GM18502 (cell line): ENCODE measurements around the gene PGP.
"Not testable (repeated sequence)": the region's sequence is repeated elsewhere in the genome, so short reads cannot be mapped to it uniquely, and the experiment has no call there.

Experiments
- ATAC-seq: cut with Tn5 transposase; IDR thresholded peaks from one replicate; pipeline ENCODE4 v1.9.1; 2021; ENCODE audit warnings: mild to moderate bottlenecking; ENCODE audit not compliant: unreplicated experiment, poor library complexity

The PGP gene

GRCh38 chr16:2204416-2205103 lies 10.1 kb downstream of the PGP start:
- ATAC-seq, result no peak

GRCh38 chr16:2203119-2203688 lies 11.4 kb downstream of the PGP start:
- not testable (repeated sequence) for ATAC-seq

- ATAC-seq, result no peak
Observed at GRCh38 chr16:2200313-2200712, 14.3 kb downstream of the PGP start.

- no peak for ATAC-seq
Observed at GRCh38 chr16:2199621-2200139, 15.0 kb downstream of the PGP start.

GRCh38 chr16:2199095-2199494 lies 15.5 kb downstream of the PGP start:
- ATAC-seq, result no peak

- no peak for ATAC-seq
Observed at GRCh38 chr16:2198283-2198682, 16.4 kb downstream of the PGP start.

- no peak for ATAC-seq
Observed at GRCh38 chr16:2197765-2198164, 16.9 kb downstream of the PGP start.

- ATAC-seq, result no peak
Observed at GRCh38 chr16:2196981-2197511, 17.6 kb downstream of the PGP start.

- ATAC-seq, result no peak
Observed at GRCh38 chr16:2196162-2196980, 18.3 kb downstream of the PGP start, which contains the start of gene CASKIN1. CASKIN1 (minus strand) TSS chr16:2196605; CDS start chr16:2196432, 173 bp downstream.

- ATAC-seq, result no peak
Observed at GRCh38 chr16:2195322-2196161, 19.1 kb downstream of the PGP start.

- no peak for ATAC-seq
Observed at GRCh38 chr16:2194852-2195321, 19.8 kb downstream of the PGP start.

- ATAC-seq, result no peak
Observed at GRCh38 chr16:2194166-2194834, 20.3 kb downstream of the PGP start.

GRCh38 chr16:2191446-2191706 lies 23.3 kb downstream of the PGP start:
- ATAC-seq, result no peak

GRCh38 chr16:2190659-2191445 lies 23.8 kb downstream of the PGP start:
- ATAC-seq, result no peak

GRCh38 chr16:2190002-2190658 lies 24.5 kb downstream of the PGP start:
- ATAC-seq, result no peak

- ATAC-seq, result no peak
Observed at GRCh38 chr16:2189252-2189893, 25.3 kb downstream of the PGP start.

GRCh38 chr16:2188395-2188794 lies 26.2 kb downstream of the PGP start:
- no peak for ATAC-seq

- no peak for ATAC-seq
Observed at GRCh38 chr16:2187212-2187611, 27.4 kb downstream of the PGP start.
